ENCODE data around the gene RAP1A.

- TF ChIP-seq CTCF (IDR thresholded peaks at IDR 0.05) (no peak), EP300 (IDR thresholded peaks at IDR 0.05) (no peak)
Observed at GRCh38 chr1:111581166-111581565, 38.4 kb upstream of the RAP1A start.

Measured in esophagus muscularis mucosa (tissue), 3 donors.